GM23338 (cell line): Measurements from ENCODE around the gene KCNAB2. TPM values are rescaled to one million over a fixed set of nuclear protein-coding genes. Genes with fewer than 3 reads are reported as not detected.

Experiments
- ATAC-seq: fragments of 200-7000 bp; cut with Tn5 transposase; 3 replicates; pipeline ENCODE4 v1.9.1; 2020
- DNase-seq: peaks from one replicate; pipeline ENCODE4 v3.0.0-alpha.2; 2015; ENCODE audit warnings: low spot score
- H2AFZ ChIP-seq: fragments of 200-600 bp; sonication (generic); 2 replicates; pipeline ENCODE4 v1.8.0; 2016; ENCODE audit warnings: antibody characterized with exemption, mild to moderate bottlenecking, moderate library complexity
- H3F3A ChIP-seq: fragments of 200-600 bp; sonication (generic); replicated peaks from 2 replicates; pipeline ENCODE4 v1.8.0; 2017; ENCODE audit warnings: antibody characterized with exemption, mixed run types, low read depth
- H3K27ac ChIP-seq: fragments of 200-600 bp; sonication (generic); 2 replicates; pipeline ENCODE4 v1.6.1; 2016; ENCODE audit warnings: low read depth
- H3K27me3 ChIP-seq: fragments of 200-600 bp; sonication (generic); 2 replicates; pipeline ENCODE4 v1.8.0; 2016; ENCODE audit warnings: mild to moderate bottlenecking, mixed run types, moderate library complexity; ENCODE audit not compliant: insufficient read depth
- H3K36me3 ChIP-seq: fragments of 200-600 bp; sonication (generic); 2 replicates; pipeline ENCODE4 v1.8.0; 2016; ENCODE audit warnings: mild to moderate bottlenecking; ENCODE audit not compliant: insufficient read depth
- H3K4me1 ChIP-seq: fragments of 200-600 bp; sonication (generic); 2 replicates; pipeline ENCODE4 v1.8.0; 2016; ENCODE audit warnings: mild to moderate bottlenecking, moderate library complexity; ENCODE audit not compliant: insufficient read depth
- H3K4me2 ChIP-seq: fragments of 200-600 bp; sonication (generic); 2 replicates; pipeline ENCODE4 v1.7.1; 2017; ENCODE audit warnings: mixed run types
- H3K4me3 ChIP-seq: fragments of 200-600 bp; sonication (generic); 2 replicates; pipeline ENCODE4 v1.6.1; 2016; ENCODE audit warnings: mixed run types
- H3K79me2 ChIP-seq: fragments of 200-600 bp; sonication (generic); replicated peaks from 2 replicates; pipeline ENCODE4 v1.8.0; 2017; ENCODE audit warnings: mild to moderate bottlenecking; ENCODE audit not compliant: insufficient read depth
- H3K9me2 ChIP-seq: fragments of 200-600 bp; sonication (generic); 2 replicates; pipeline ENCODE4 v1.8.0; 2017; ENCODE audit not compliant: insufficient read depth
- H4K20me1 ChIP-seq: fragments of 200-600 bp; sonication (generic); replicated peaks from 2 replicates; pipeline ENCODE4 v1.8.0; 2017; ENCODE audit warnings: mild to moderate bottlenecking; ENCODE audit not compliant: insufficient read depth
- H3K27ac Mint-ChIP-seq: 2 replicates; pipeline ENCODE4 v1.8.0; 2020; ENCODE audit warnings: inconsistent platforms, mild to moderate bottlenecking, moderate library complexity, mixed read lengths
- H3K27me3 Mint-ChIP-seq: 3 replicates; pipeline ENCODE4 v1.8.0; 2022; ENCODE audit warnings: low read depth, mild to moderate bottlenecking, moderate library complexity, mixed read lengths, inconsistent platforms; ENCODE audit not compliant: insufficient read depth, poor library complexity
- H3K36me3 Mint-ChIP-seq: 3 replicates; pipeline ENCODE4 v1.8.0; 2021; ENCODE audit warnings: low read depth, mild to moderate bottlenecking, inconsistent platforms, moderate library complexity, mixed read lengths
- H3K4me1 Mint-ChIP-seq: 3 replicates; pipeline ENCODE4 v1.8.0; 2020; ENCODE audit warnings: mild to moderate bottlenecking, inconsistent platforms, mixed read lengths
- H3K4me3 Mint-ChIP-seq: 3 replicates; pipeline ENCODE4 v1.8.0; 2021; ENCODE audit warnings: moderate library complexity, mild to moderate bottlenecking, inconsistent platforms, mixed read lengths
- H3K9me3 Mint-ChIP-seq: 3 replicates; pipeline ENCODE4 v1.8.0; 2020; ENCODE audit warnings: moderate library complexity, mild to moderate bottlenecking, inconsistent platforms, mixed read lengths
- CREB1 ChIP-seq: fragments of 250-450 bp; sonication (Bioruptor Pico); IDR thresholded peaks from 2 replicates; pipeline ENCODE4 v1.5.0; 2020; ENCODE audit warnings: low read depth, mild to moderate bottlenecking, moderate library complexity
- EZH2 ChIP-seq: fragments of 200-600 bp; sonication (generic); IDR thresholded peaks from one replicate; pipeline ENCODE4 v1.8.0; 2017; ENCODE audit warnings: antibody characterized with exemption, mild to moderate bottlenecking, low read depth; ENCODE audit not compliant: unreplicated experiment
- EZH2phosphoT487 ChIP-seq: fragments of 200-600 bp; sonication (generic); IDR thresholded peaks from one replicate; pipeline ENCODE4 v1.8.1; 2018; ENCODE audit warnings: antibody characterized with exemption; ENCODE audit not compliant: unreplicated experiment
- JUNB ChIP-seq: IDR thresholded peaks from one replicate; pipeline ENCODE4 v1.6.1; 2016; ENCODE audit warnings: antibody characterized with exemption; ENCODE audit not compliant: unreplicated experiment
- NANOG ChIP-seq: IDR thresholded peaks from 2 replicates; pipeline ENCODE4 v1.6.1; 2016; ENCODE audit warnings: antibody characterized with exemption, borderline replicate concordance
- POLR2AphosphoS5 ChIP-seq: IDR thresholded peaks from 2 replicates; pipeline ENCODE4 v1.6.1; 2016; ENCODE audit warnings: antibody characterized with exemption, low read depth
- STAT1 ChIP-seq: IDR thresholded peaks from one replicate; pipeline ENCODE4 v1.6.1; 2016; ENCODE audit warnings: antibody characterized with exemption; ENCODE audit not compliant: unreplicated experiment
- ZNF114 ChIP-seq: fragments of 250-450 bp; sonication (Bioruptor Pico); IDR thresholded peaks from 2 replicates; pipeline ENCODE4 v1.5.0; 2020; ENCODE audit warnings: mild to moderate bottlenecking, moderate library complexity
- ZNF331 ChIP-seq: fragments of 250-450 bp; sonication (Bioruptor Pico); IDR thresholded peaks from 2 replicates; pipeline ENCODE4 v1.5.0; 2020; ENCODE audit warnings: low read depth, mild to moderate bottlenecking, moderate library complexity
- polyA plus RNA-seq: library from polyadenylated mRNA; unstranded; fragments of >200 nt; fragmentation: Nextera tagmentation; extraction: Ambion mirVana; gene quantifications from 2 replicates; pipeline ENCODE4 v1.2.1, GENCODE V29; 2016
- total RNA-seq: library from RNA; depleted of rRNA; stranded (reverse); fragments of >200 nt; shearing (Covaris generic); gene quantifications from 2 replicates; pipeline ENCODE4 v1.2.3, GENCODE V29; 2014
- TF ChIP-seq, protein P1 (sequence below): IDR thresholded peaks from 2 replicates; pipeline ENCODE4 v1.6.1; 2016; ENCODE audit warnings: antibody characterized with exemption
- TF ChIP-seq, protein P2 (sequence below): IDR thresholded peaks from one replicate; pipeline ENCODE4 v1.6.1; 2018; ENCODE audit warnings: antibody characterized with exemption; ENCODE audit not compliant: unreplicated experiment
- TF ChIP-seq, protein P3 (sequence below), 2 experiments: fragments of 200-600 bp in 1 of 2; sonication (generic) in 1 of 2; conservative IDR thresholded peaks; 2 replicates each; pipeline versions ENCODE4 v1.5.1 to v1.6.1; 2016 to 2017; ENCODE audit warnings: antibody characterized with exemption in 2 of 2, low read depth in 2 of 2, mild to moderate bottlenecking in 2 of 2, moderate library complexity in 1 of 2
- TF ChIP-seq, protein P4 (sequence below): fragments of 250-450 bp; sonication (Bioruptor Pico); IDR thresholded peaks from 2 replicates; pipeline ENCODE4 v1.5.0; 2020; ENCODE audit warnings: mild to moderate bottlenecking, moderate library complexity

Gene KCNAB2
- total and polyA plus RNA-seq, 2 experiments from 2014 or later, result 3.0 to 3.7 TPM

DNA sequence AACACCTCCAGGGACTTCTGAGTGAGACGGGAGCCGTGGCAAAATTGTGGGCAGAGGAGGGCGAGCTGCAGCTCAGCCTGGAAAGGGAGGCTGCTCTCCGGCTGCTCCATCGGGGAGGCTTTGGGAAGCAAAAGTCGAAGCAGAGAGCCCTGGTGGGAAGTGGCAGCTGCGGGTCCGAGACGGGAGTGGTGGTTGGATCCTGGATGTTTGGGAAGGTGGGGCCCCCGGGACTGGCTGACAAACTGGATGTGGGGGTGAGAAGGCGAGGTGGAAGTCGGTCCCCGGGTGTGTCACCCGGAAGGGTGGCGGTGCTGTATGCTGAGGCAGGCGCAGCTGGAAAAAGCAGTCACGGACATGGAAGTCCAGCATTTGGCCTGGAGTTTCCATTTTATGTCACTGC, 52.1 kb downstream of the KCNAB2 start:
- H3K36me3 Mint-ChIP-seq, result no peaks in the 10 kb centered on the region
- Histone ChIP-seq H2AFZ (no peak overlapping the region), H3K4me1 (no peaks in the 10 kb centered on the region), H3K27me3 (no peaks in the 10 kb centered on the region), H3K4me2 (no peak overlapping the region), H3K9me2 (no peaks in the 10 kb centered on the region), H4K20me1 (no peaks in the 10 kb centered on the region), H3K4me3 (no peak overlapping the region), H3K36me3 (no peaks in the 10 kb centered on the region), H3F3A (no peaks in the 10 kb centered on the region), H3K27ac (no peak overlapping the region), H3K79me2 (no peaks in the 10 kb centered on the region)
- H3K27me3 Mint-ChIP-seq, result peaks cover 3% of the 10 kb centered on the region
- no peak for ATAC-seq
- no peaks in the 10 kb centered on the region; the same call in 2 of the 3 replicates for H3K9me3 Mint-ChIP-seq
- H3K4me3 Mint-ChIP-seq, result no peak overlapping the region
- peaks cover 2% of the 10 kb centered on the region; the same call in 1 of the 3 replicates for H3K4me1 Mint-ChIP-seq
- TF ChIP-seq ZNF331 (CRISPR knock-in tag) (no peak), STAT1 (no peak), EZH2phosphoT487 (no peak), EZH2 (no peak), CREB1 (no peak), JUNB (no peak), ZNF114 (CRISPR knock-in tag) (no peak), NANOG (no peak), POLR2AphosphoS5 (no peak)
- TF ChIP-seq, protein P1, sequence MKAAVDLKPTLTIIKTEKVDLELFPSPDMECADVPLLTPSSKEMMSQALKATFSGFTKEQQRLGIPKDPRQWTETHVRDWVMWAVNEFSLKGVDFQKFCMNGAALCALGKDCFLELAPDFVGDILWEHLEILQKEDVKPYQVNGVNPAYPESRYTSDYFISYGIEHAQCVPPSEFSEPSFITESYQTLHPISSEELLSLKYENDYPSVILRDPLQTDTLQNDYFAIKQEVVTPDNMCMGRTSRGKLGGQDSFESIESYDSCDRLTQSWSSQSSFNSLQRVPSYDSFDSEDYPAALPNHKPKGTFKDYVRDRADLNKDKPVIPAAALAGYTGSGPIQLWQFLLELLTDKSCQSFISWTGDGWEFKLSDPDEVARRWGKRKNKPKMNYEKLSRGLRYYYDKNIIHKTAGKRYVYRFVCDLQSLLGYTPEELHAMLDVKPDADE, result no peak
- TF ChIP-seq, protein P2, sequence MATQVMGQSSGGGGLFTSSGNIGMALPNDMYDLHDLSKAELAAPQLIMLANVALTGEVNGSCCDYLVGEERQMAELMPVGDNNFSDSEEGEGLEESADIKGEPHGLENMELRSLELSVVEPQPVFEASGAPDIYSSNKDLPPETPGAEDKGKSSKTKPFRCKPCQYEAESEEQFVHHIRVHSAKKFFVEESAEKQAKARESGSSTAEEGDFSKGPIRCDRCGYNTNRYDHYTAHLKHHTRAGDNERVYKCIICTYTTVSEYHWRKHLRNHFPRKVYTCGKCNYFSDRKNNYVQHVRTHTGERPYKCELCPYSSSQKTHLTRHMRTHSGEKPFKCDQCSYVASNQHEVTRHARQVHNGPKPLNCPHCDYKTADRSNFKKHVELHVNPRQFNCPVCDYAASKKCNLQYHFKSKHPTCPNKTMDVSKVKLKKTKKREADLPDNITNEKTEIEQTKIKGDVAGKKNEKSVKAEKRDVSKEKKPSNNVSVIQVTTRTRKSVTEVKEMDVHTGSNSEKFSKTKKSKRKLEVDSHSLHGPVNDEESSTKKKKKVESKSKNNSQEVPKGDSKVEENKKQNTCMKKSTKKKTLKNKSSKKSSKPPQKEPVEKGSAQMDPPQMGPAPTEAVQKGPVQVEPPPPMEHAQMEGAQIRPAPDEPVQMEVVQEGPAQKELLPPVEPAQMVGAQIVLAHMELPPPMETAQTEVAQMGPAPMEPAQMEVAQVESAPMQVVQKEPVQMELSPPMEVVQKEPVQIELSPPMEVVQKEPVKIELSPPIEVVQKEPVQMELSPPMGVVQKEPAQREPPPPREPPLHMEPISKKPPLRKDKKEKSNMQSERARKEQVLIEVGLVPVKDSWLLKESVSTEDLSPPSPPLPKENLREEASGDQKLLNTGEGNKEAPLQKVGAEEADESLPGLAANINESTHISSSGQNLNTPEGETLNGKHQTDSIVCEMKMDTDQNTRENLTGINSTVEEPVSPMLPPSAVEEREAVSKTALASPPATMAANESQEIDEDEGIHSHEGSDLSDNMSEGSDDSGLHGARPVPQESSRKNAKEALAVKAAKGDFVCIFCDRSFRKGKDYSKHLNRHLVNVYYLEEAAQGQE, result no peak
- TF ChIP-seq, protein P3, sequence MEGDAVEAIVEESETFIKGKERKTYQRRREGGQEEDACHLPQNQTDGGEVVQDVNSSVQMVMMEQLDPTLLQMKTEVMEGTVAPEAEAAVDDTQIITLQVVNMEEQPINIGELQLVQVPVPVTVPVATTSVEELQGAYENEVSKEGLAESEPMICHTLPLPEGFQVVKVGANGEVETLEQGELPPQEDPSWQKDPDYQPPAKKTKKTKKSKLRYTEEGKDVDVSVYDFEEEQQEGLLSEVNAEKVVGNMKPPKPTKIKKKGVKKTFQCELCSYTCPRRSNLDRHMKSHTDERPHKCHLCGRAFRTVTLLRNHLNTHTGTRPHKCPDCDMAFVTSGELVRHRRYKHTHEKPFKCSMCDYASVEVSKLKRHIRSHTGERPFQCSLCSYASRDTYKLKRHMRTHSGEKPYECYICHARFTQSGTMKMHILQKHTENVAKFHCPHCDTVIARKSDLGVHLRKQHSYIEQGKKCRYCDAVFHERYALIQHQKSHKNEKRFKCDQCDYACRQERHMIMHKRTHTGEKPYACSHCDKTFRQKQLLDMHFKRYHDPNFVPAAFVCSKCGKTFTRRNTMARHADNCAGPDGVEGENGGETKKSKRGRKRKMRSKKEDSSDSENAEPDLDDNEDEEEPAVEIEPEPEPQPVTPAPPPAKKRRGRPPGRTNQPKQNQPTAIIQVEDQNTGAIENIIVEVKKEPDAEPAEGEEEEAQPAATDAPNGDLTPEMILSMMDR (conservative IDR thresholded peaks at IDR 0.05; ENCODE audit: low read depth in 2 of 2), result no peak
- TF ChIP-seq, protein P4, sequence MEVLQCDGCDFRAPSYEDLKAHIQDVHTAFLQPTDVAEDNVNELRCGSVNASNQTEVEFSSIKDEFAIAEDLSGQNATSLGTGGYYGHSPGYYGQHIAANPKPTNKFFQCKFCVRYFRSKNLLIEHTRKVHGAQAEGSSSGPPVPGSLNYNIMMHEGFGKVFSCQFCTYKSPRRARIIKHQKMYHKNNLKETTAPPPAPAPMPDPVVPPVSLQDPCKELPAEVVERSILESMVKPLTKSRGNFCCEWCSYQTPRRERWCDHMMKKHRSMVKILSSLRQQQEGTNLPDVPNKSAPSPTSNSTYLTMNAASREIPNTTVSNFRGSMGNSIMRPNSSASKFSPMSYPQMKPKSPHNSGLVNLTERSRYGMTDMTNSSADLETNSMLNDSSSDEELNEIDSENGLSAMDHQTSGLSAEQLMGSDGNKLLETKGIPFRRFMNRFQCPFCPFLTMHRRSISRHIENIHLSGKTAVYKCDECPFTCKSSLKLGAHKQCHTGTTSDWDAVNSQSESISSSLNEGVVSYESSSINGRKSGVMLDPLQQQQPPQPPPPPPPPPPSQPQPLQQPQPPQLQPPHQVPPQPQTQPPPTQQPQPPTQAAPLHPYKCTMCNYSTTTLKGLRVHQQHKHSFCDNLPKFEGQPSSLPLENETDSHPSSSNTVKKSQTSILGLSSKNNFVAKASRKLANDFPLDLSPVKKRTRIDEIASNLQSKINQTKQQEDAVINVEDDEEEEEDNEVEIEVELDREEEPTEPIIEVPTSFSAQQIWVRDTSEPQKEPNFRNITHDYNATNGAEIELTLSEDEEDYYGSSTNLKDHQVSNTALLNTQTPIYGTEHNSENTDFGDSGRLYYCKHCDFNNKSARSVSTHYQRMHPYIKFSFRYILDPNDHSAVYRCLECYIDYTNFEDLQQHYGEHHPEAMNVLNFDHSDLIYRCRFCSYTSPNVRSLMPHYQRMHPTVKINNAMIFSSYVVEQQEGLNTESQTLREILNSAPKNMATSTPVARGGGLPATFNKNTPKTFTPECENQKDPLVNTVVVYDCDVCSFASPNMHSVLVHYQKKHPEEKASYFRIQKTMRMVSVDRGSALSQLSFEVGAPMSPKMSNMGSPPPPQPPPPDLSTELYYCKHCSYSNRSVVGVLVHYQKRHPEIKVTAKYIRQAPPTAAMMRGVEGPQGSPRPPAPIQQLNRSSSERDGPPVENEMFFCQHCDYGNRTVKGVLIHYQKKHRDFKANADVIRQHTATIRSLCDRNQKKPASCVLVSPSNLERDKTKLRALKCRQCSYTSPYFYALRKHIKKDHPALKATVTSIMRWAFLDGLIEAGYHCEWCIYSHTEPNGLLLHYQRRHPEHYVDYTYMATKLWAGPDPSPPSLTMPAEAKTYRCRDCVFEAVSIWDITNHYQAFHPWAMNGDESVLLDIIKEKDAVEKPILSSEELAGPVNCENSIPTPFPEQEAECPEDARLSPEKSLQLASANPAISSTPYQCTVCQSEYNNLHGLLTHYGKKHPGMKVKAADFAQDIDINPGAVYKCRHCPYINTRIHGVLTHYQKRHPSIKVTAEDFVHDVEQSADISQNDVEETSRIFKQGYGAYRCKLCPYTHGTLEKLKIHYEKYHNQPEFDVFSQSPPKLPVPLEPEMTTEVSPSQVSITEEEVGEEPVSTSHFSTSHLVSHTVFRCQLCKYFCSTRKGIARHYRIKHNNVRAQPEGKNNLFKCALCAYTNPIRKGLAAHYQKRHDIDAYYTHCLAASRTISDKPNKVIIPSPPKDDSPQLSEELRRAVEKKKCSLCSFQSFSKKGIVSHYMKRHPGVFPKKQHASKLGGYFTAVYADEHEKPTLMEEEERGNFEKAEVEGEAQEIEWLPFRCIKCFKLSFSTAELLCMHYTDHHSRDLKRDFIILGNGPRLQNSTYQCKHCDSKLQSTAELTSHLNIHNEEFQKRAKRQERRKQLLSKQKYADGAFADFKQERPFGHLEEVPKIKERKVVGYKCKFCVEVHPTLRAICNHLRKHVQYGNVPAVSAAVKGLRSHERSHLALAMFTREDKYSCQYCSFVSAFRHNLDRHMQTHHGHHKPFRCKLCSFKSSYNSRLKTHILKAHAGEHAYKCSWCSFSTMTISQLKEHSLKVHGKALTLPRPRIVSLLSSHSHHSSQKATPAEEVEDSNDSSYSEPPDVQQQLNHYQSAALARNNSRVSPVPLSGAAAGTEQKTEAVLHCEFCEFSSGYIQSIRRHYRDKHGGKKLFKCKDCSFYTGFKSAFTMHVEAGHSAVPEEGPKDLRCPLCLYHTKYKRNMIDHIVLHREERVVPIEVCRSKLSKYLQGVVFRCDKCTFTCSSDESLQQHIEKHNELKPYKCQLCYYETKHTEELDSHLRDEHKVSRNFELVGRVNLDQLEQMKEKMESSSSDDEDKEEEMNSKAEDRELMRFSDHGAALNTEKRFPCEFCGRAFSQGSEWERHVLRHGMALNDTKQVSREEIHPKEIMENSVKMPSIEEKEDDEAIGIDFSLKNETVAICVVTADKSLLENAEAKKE (CRISPR knock-in tag), result no peak
- peak overlapping the region; percentile 7; the same call in 1 of the 2 replicates for H3K27ac Mint-ChIP-seq
- no peak for DNase-seq
